ENCODE data around the gene PRELID2. TPM values are rescaled to one million over a fixed set of nuclear protein-coding genes. Genes with fewer than 3 reads are reported as not detected.

PRELID2 gene
- polyA plus RNA-seq, 2 donors = 1.1 to 1.5 TPM

GRCh38 chr5:145772466-145772865, 62.7 kb downstream of the PRELID2 start:
- no peak overlapping the region for H3K4me3 ChIP-seq (ENCODE audit: low read depth in 1 of 2, low read length in 2 of 2)
- no peak overlapping the region for H3K27ac ChIP-seq (ENCODE audit: low read depth in 2 of 2, low read length in 1 of 2)
- H3K27me3 ChIP-seq (ENCODE audit: control insufficient read depth in 1 of 2, insufficient read depth in 2 of 2, low read length in 2 of 2) = no peaks in the 10 kb centered on the region
- no peaks in the 10 kb centered on the region for H3K9me3 ChIP-seq (ENCODE audit: control insufficient read depth in 2 of 2, insufficient read depth in 1 of 2, low read depth in 1 of 2, low read length in 1 of 2)
- peaks cover 0 to under 1% of the 10 kb centered on the region in 2 donors for H3K36me3 ChIP-seq (ENCODE audit: control insufficient read depth in 2 of 2, insufficient read depth in 2 of 2, low read length in 1 of 2)
- no peaks in the 10 kb centered on the region for H3K4me1 ChIP-seq (ENCODE audit: control insufficient read depth in 2 of 2, insufficient read depth in 2 of 2, low read length in 1 of 2)

GRCh38 chr5:145768863-145769262, 66.3 kb downstream of the PRELID2 start:
- H3K9me3 ChIP-seq (ENCODE audit: control insufficient read depth in 2 of 2, insufficient read depth in 1 of 2, low read depth in 1 of 2, low read length in 1 of 2) = no peaks in the 10 kb centered on the region
- H3K27me3 ChIP-seq (ENCODE audit: control insufficient read depth in 1 of 2, insufficient read depth in 2 of 2, low read length in 2 of 2) = no peaks in the 10 kb centered on the region
- no peak overlapping the region for H3K4me3 ChIP-seq (ENCODE audit: low read depth in 1 of 2, low read length in 2 of 2)
- no peak overlapping the region for H3K27ac ChIP-seq (ENCODE audit: low read depth in 2 of 2, low read length in 1 of 2)
- no peaks in the 10 kb centered on the region for H3K4me1 ChIP-seq (ENCODE audit: control insufficient read depth in 2 of 2, insufficient read depth in 2 of 2, low read length in 1 of 2)
- no peaks in the 10 kb centered on the region for H3K36me3 ChIP-seq (ENCODE audit: control insufficient read depth in 2 of 2, insufficient read depth in 2 of 2, low read length in 1 of 2)
- WGBS, 2 donors = 74 to 79% methylated on average over 3 of the region's 3 CpGs

GRCh38 chr5:145764325-145764724, 70.8 kb downstream of the PRELID2 start:
- 80 to 91% methylated on average over 1 of the region's 1 CpG for WGBS, 2 donors
- no peaks in the 10 kb centered on the region for H3K27me3 ChIP-seq (ENCODE audit: control insufficient read depth in 1 of 2, insufficient read depth in 2 of 2, low read length in 2 of 2)
- no peak overlapping the region for H3K27ac ChIP-seq (ENCODE audit: low read depth in 2 of 2, low read length in 1 of 2)
- no peak overlapping the region for H3K4me3 ChIP-seq (ENCODE audit: low read depth in 1 of 2, low read length in 2 of 2)
- H3K4me1 ChIP-seq (ENCODE audit: control insufficient read depth in 2 of 2, insufficient read depth in 2 of 2, low read length in 1 of 2) = no peaks in the 10 kb centered on the region
- H3K9me3 ChIP-seq (ENCODE audit: control insufficient read depth in 2 of 2, insufficient read depth in 1 of 2, low read depth in 1 of 2, low read length in 1 of 2) = no peaks in the 10 kb centered on the region
- no peaks in the 10 kb centered on the region for H3K36me3 ChIP-seq (ENCODE audit: control insufficient read depth in 2 of 2, insufficient read depth in 2 of 2, low read length in 1 of 2)

- Histone ChIP-seq H3K36me3 (ENCODE audit: control insufficient read depth in 2 of 2, insufficient read depth in 2 of 2, low read length in 1 of 2) (no peaks in the 10 kb centered on the region), H3K27me3 (ENCODE audit: control insufficient read depth in 1 of 2, insufficient read depth in 2 of 2, low read length in 2 of 2) (no peaks in the 10 kb centered on the region), H3K4me3 (ENCODE audit: low read depth in 1 of 2, low read length in 2 of 2) (no peak overlapping the region), H3K4me1 (ENCODE audit: control insufficient read depth in 2 of 2, insufficient read depth in 2 of 2, low read length in 1 of 2) (no peaks in the 10 kb centered on the region), H3K9me3 (ENCODE audit: control insufficient read depth in 2 of 2, insufficient read depth in 1 of 2, low read depth in 1 of 2, low read length in 1 of 2) (no peaks in the 10 kb centered on the region), H3K27ac (ENCODE audit: low read depth in 2 of 2, low read length in 1 of 2) (no peak overlapping the region)
- WGBS, 2 donors = 82 to 92% methylated on average over 1 of the region's 1 CpG
Measured at GRCh38 chr5:145762833-145763232, 72.3 kb downstream of the PRELID2 start.

GRCh38 chr5:145761254-145761653, 73.9 kb downstream of the PRELID2 start:
- H3K36me3 ChIP-seq (ENCODE audit: control insufficient read depth in 2 of 2, insufficient read depth in 2 of 2, low read length in 1 of 2) = no peaks in the 10 kb centered on the region
- no peak overlapping the region for H3K27ac ChIP-seq (ENCODE audit: low read depth in 2 of 2, low read length in 1 of 2)
- no peaks in the 10 kb centered on the region for H3K4me1 ChIP-seq (ENCODE audit: control insufficient read depth in 2 of 2, insufficient read depth in 2 of 2, low read length in 1 of 2)
- no peaks in the 10 kb centered on the region for H3K27me3 ChIP-seq (ENCODE audit: control insufficient read depth in 1 of 2, insufficient read depth in 2 of 2, low read length in 2 of 2)
- H3K9me3 ChIP-seq (ENCODE audit: control insufficient read depth in 2 of 2, insufficient read depth in 1 of 2, low read depth in 1 of 2, low read length in 1 of 2) = no peaks in the 10 kb centered on the region
- WGBS, 2 donors = 79 to 81% methylated on average over 4 of the region's 4 CpGs
- no peak overlapping the region for H3K4me3 ChIP-seq (ENCODE audit: low read depth in 1 of 2, low read length in 2 of 2)

- Histone ChIP-seq H3K27ac (ENCODE audit: low read depth in 2 of 2, low read length in 1 of 2) (no peak overlapping the region), H3K27me3 (ENCODE audit: control insufficient read depth in 1 of 2, insufficient read depth in 2 of 2, low read length in 2 of 2) (no peaks in the 10 kb centered on the region), H3K4me3 (ENCODE audit: low read depth in 1 of 2, low read length in 2 of 2) (no peak overlapping the region), H3K4me1 (ENCODE audit: control insufficient read depth in 2 of 2, insufficient read depth in 2 of 2, low read length in 1 of 2) (no peaks in the 10 kb centered on the region), H3K9me3 (ENCODE audit: control insufficient read depth in 2 of 2, insufficient read depth in 1 of 2, low read depth in 1 of 2, low read length in 1 of 2) (no peaks in the 10 kb centered on the region), H3K36me3 (ENCODE audit: control insufficient read depth in 2 of 2, insufficient read depth in 2 of 2, low read length in 1 of 2) (no peaks in the 10 kb centered on the region)
- WGBS, 2 donors = 89 to 96% methylated on average over 1 of the region's 1 CpG
Measured at GRCh38 chr5:145760660-145761059, 74.5 kb downstream of the PRELID2 start.

GRCh38 chr5:145752947-145753346, 82.2 kb downstream of the PRELID2 start:
- Histone ChIP-seq H3K27me3 (ENCODE audit: control insufficient read depth in 1 of 2, insufficient read depth in 2 of 2, low read length in 2 of 2) (no peaks in the 10 kb centered on the region), H3K4me3 (ENCODE audit: low read depth in 1 of 2, low read length in 2 of 2) (no peak overlapping the region), H3K9me3 (ENCODE audit: control insufficient read depth in 2 of 2, insufficient read depth in 1 of 2, low read depth in 1 of 2, low read length in 1 of 2) (no peaks in the 10 kb centered on the region), H3K4me1 (ENCODE audit: control insufficient read depth in 2 of 2, insufficient read depth in 2 of 2, low read length in 1 of 2) (no peaks in the 10 kb centered on the region), H3K36me3 (ENCODE audit: control insufficient read depth in 2 of 2, insufficient read depth in 2 of 2, low read length in 1 of 2) (no peaks in the 10 kb centered on the region), H3K27ac (ENCODE audit: low read depth in 2 of 2, low read length in 1 of 2) (no peak overlapping the region)
- 42 to 63% methylated on average over 5 of the region's 5 CpGs for WGBS, 2 donors

- no peaks in the 10 kb centered on the region for H3K9me3 ChIP-seq (ENCODE audit: control insufficient read depth in 2 of 2, insufficient read depth in 1 of 2, low read depth in 1 of 2, low read length in 1 of 2)
- no peaks in the 10 kb centered on the region for H3K4me1 ChIP-seq (ENCODE audit: control insufficient read depth in 2 of 2, insufficient read depth in 2 of 2, low read length in 1 of 2)
- no peaks in the 10 kb centered on the region for H3K27me3 ChIP-seq (ENCODE audit: control insufficient read depth in 1 of 2, insufficient read depth in 2 of 2, low read length in 2 of 2)
- no peak overlapping the region for H3K27ac ChIP-seq (ENCODE audit: low read depth in 2 of 2, low read length in 1 of 2)
- H3K4me3 ChIP-seq (ENCODE audit: low read depth in 1 of 2, low read length in 2 of 2) = no peak overlapping the region
- no peaks in the 10 kb centered on the region for H3K36me3 ChIP-seq (ENCODE audit: control insufficient read depth in 2 of 2, insufficient read depth in 2 of 2, low read length in 1 of 2)
- 83 to 91% methylated on average over 2 of the region's 2 CpGs for WGBS, 2 donors
Measured at GRCh38 chr5:145752534-145752933, 82.6 kb downstream of the PRELID2 start.

- no peaks in the 10 kb centered on the region for H3K9me3 ChIP-seq (ENCODE audit: control insufficient read depth in 2 of 2, insufficient read depth in 1 of 2, low read depth in 1 of 2, low read length in 1 of 2)
- no peaks in the 10 kb centered on the region for H3K4me1 ChIP-seq (ENCODE audit: control insufficient read depth in 2 of 2, insufficient read depth in 2 of 2, low read length in 1 of 2)
- H3K27ac ChIP-seq (ENCODE audit: low read depth in 2 of 2, low read length in 1 of 2) = no peak overlapping the region
- H3K36me3 ChIP-seq (ENCODE audit: control insufficient read depth in 2 of 2, insufficient read depth in 2 of 2, low read length in 1 of 2) = no peaks in the 10 kb centered on the region
- no peaks in the 10 kb centered on the region for H3K27me3 ChIP-seq (ENCODE audit: control insufficient read depth in 1 of 2, insufficient read depth in 2 of 2, low read length in 2 of 2)
- no peak overlapping the region for H3K4me3 ChIP-seq (ENCODE audit: low read depth in 1 of 2, low read length in 2 of 2)
Measured at GRCh38 chr5:145750199-145750598, 84.9 kb downstream of the PRELID2 start.

- WGBS, 2 donors = 96 to 97% methylated on average over 14 of the region's 14 CpGs
- Histone ChIP-seq H3K27me3 (ENCODE audit: control insufficient read depth in 1 of 2, insufficient read depth in 2 of 2, low read length in 2 of 2) (no peaks in the 10 kb centered on the region), H3K4me3 (ENCODE audit: low read depth in 1 of 2, low read length in 2 of 2) (no peak overlapping the region), H3K27ac (ENCODE audit: low read depth in 2 of 2, low read length in 1 of 2) (no peak overlapping the region), H3K4me1 (ENCODE audit: control insufficient read depth in 2 of 2, insufficient read depth in 2 of 2, low read length in 1 of 2) (no peaks in the 10 kb centered on the region), H3K36me3 (ENCODE audit: control insufficient read depth in 2 of 2, insufficient read depth in 2 of 2, low read length in 1 of 2) (no peaks in the 10 kb centered on the region), H3K9me3 (ENCODE audit: control insufficient read depth in 2 of 2, insufficient read depth in 1 of 2, low read depth in 1 of 2, low read length in 1 of 2) (no peaks in the 10 kb centered on the region)
Measured at GRCh38 chr5:145743396-145744061, 91.6 kb downstream of the PRELID2 start.

All from esophagus (tissue), 2 donors.